Caco-2 (cell line): Measurements from ENCODE around the gene RAB6B. TPM values are rescaled to one million over a fixed set of nuclear protein-coding genes. Genes with fewer than 3 reads are reported as not detected.
A peak's percentile ranks its signal among the peaks of the same experiment; 100 is the strongest.

Experiments
- BruUV-seq: library from RNA; stranded (reverse); fragments of 400-500 nt; replicated peaks from 2 replicates; lab custom pipeline; 2021; lab: Mats Ljungman, UMichigan
- CTCF ChIA-PET: fragments of 300-600 bp; sonication (Branson Sonifier 250); formaldehyde crosslinking; loops from one replicate; lab custom pipeline; 2022; ENCODE audit warnings: antibody characterized with exemption; lab: Charles Lee
- POLR2A ChIA-PET: fragments of 300-600 bp; sonication (Branson Sonifier 250); formaldehyde crosslinking; loops from one replicate; lab custom pipeline; 2022; ENCODE audit warnings: antibody characterized with exemption; lab: Charles Lee
- DNase-seq, 2 experiments: peaks; one replicate each; pipeline versions ENCODE4 v3.0.0 to v3.0.0-alpha.2; 2020 to 2022
- H3K27me3 ChIP-seq: replicated peaks from 2 replicates; pipeline ENCODE4 v1.6.0; 2011; ENCODE audit warnings: low read length; ENCODE audit not compliant: control insufficient read depth, insufficient read depth
- H3K36me3 ChIP-seq: 2 replicates; pipeline ENCODE4 v1.5.1; 2011; ENCODE audit warnings: low read length; ENCODE audit not compliant: control insufficient read depth, insufficient read depth
- H3K4me1 ChIP-seq: fragments of 250-450 bp; sonication (Bioruptor Pico); 2 replicates; pipeline ENCODE4 v1.5.1; 2020; ENCODE audit warnings: mild to moderate bottlenecking
- H3K4me3 ChIP-seq: 2 replicates; pipeline ENCODE4 v1.5.1; 2011; ENCODE audit warnings: low read depth, mild to moderate bottlenecking, control low read depth, low read length
- H3K9me3 ChIP-seq: fragments of 250-450 bp; sonication (Bioruptor Pico); 2 replicates; pipeline ENCODE4 v1.5.1; 2020; ENCODE audit warnings: mild to moderate bottlenecking, moderate library complexity
- H3K27ac Mint-ChIP-seq: one replicate; pipeline ENCODE4 v1.8.0; 2022; ENCODE audit warnings: mixed read lengths; ENCODE audit not compliant: unreplicated experiment
- H3K27me3 Mint-ChIP-seq: one replicate; pipeline ENCODE4 v1.8.0; 2022; ENCODE audit warnings: mixed read lengths; ENCODE audit not compliant: insufficient read depth, unreplicated experiment
- H3K36me3 Mint-ChIP-seq: one replicate; pipeline ENCODE4 v1.8.0; 2022; ENCODE audit warnings: mild to moderate bottlenecking, mixed read lengths; ENCODE audit not compliant: insufficient read depth, unreplicated experiment
- H3K4me1 Mint-ChIP-seq: one replicate; pipeline ENCODE4 v1.8.0; 2022; ENCODE audit warnings: low read depth, mixed read lengths; ENCODE audit not compliant: unreplicated experiment
- H3K4me3 Mint-ChIP-seq: one replicate; pipeline ENCODE4 v1.8.0; 2022; ENCODE audit warnings: mild to moderate bottlenecking, moderate library complexity, mixed read lengths; ENCODE audit not compliant: unreplicated experiment
- H3K9me3 Mint-ChIP-seq: one replicate; pipeline ENCODE4 v1.8.0; 2022; ENCODE audit warnings: mixed read lengths; ENCODE audit not compliant: unreplicated experiment
- intact Hi-C: fragments of 100-400 bp; cut with micrococcal nuclease; formaldehyde crosslinking; loops from one replicate; pipeline ENCODE4 v1.10.0; 2022; ENCODE audit not compliant: unreplicated experiment
- total RNA-seq: library from RNA; stranded (reverse); gene quantifications from 2 replicates; pipeline ENCODE4 v1.2.3, GENCODE V29; 2022
- TF ChIP-seq, protein P1 (sequence below), 2 experiments: fragments of 200-600 bp in 1 of 2; IDR thresholded peaks; 1 replicate in 1 of 2; 2 replicates in 1 of 2; pipeline versions ENCODE4 v1.5.1 to v1.8.0; 2011 to 2022; ENCODE audit warnings: antibody characterized with exemption in 1 of 2, control low read depth in 1 of 2, inconsistent platforms in 1 of 2, low read depth in 1 of 2, low read length in 1 of 2, mild to moderate bottlenecking in 1 of 2, moderate library complexity in 1 of 2; ENCODE audit not compliant: insufficient read depth in 1 of 2, severe bottlenecking in 1 of 2, unreplicated experiment in 1 of 2

Gene RAB6B
- total RNA-seq, 1 experiment from 2014 or later: 3.2 TPM

DNA sequence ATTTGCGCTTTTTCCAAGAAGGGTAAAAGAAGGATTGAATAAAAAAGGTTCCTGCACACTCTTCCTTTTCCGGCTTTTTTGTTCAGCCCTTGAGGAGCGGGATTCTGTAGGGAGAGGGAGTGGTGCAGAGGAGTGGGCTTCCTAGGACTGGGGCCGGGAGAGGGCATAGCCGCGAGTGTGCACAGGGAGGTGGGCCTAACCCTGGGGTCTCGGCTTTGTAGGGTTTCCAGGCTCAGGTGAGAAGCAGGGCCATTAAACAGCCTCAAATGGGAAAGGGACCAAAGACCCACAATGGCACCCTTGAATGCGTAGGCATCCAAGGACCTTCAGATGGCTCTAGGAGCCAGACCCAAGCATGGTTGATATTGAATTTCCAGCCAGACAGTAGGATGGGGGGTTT lies 35.4 kb upstream of the RAB6B start:
- Mint-ChIP-seq H3K27ac (no peak overlapping the region), H3K9me3 (no peaks in the 10 kb centered on the region), H3K4me1 (no peaks in the 10 kb centered on the region), H3K36me3 (no peaks in the 10 kb centered on the region), H3K27me3 (no peaks in the 10 kb centered on the region), H3K4me3 (no peak overlapping the region)
- no peak for DNase-seq
- TF ChIP-seq, protein P1, sequence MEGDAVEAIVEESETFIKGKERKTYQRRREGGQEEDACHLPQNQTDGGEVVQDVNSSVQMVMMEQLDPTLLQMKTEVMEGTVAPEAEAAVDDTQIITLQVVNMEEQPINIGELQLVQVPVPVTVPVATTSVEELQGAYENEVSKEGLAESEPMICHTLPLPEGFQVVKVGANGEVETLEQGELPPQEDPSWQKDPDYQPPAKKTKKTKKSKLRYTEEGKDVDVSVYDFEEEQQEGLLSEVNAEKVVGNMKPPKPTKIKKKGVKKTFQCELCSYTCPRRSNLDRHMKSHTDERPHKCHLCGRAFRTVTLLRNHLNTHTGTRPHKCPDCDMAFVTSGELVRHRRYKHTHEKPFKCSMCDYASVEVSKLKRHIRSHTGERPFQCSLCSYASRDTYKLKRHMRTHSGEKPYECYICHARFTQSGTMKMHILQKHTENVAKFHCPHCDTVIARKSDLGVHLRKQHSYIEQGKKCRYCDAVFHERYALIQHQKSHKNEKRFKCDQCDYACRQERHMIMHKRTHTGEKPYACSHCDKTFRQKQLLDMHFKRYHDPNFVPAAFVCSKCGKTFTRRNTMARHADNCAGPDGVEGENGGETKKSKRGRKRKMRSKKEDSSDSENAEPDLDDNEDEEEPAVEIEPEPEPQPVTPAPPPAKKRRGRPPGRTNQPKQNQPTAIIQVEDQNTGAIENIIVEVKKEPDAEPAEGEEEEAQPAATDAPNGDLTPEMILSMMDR (IDR thresholded peaks at IDR 0.05; ENCODE audit: insufficient read depth in 1 of 2, low read depth in 1 of 2, low read length in 1 of 2, severe bottlenecking in 1 of 2, unreplicated experiment in 1 of 2): no peak
- H3K4me3 ChIP-seq: no peak overlapping the region
- CTCF ChIA-PET: no interaction called here
- POLR2A ChIA-PET: no interaction called here
- no peaks in the 10 kb centered on the region for H3K9me3 ChIP-seq
- H3K4me1 ChIP-seq: no peaks in the 10 kb centered on the region
- intact Hi-C loops: loop anchor here (10.0 kb wide), 2 partner anchors 224 to 254 kb away; no protein-coding TSS in a partner anchor
- BruUV-seq: no TSS peak
- H3K27me3 ChIP-seq: no peaks in the 10 kb centered on the region; the same call in 1 of the 2 replicates
- H3K36me3 ChIP-seq: no peaks in the 10 kb centered on the region

DNA sequence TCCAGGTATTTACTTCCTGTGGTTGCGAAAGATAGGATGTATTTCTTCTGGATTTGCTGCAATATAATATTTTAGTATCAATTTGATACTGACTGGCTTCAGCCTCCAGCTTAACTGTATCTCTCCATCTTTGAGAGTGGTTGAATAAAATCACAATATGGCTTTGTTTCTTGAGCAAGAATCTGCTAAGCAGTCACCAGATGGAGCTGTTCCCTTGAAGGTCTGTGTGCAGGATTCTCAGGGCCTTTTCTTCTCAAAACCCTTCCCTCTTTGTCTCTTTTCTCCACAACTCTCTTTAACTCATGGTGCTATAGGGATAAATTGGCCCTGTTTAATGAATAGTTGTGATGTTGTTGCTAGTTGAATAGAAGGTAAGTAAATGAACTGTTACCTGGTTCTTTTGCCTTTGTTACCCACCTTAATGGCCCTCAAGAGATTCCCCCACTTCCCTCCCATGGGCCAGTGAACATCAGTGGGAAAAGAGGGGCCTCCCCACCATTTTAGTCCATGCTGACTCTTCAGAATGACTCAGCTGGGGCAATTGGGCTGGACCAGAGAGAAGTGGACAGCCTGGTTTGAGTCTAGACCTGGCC lies 34.8 kb upstream of the RAB6B start:
- intact Hi-C loops: loop anchor here (1.0 to 10.0 kb wide), 5 partner anchors 130 to 369 kb away; no protein-coding TSS in a partner anchor
- no TSS peak for BruUV-seq
- Histone ChIP-seq H3K27me3 (no peaks in the 10 kb centered on the region), H3K4me1 (no peaks in the 10 kb centered on the region), H3K4me3 (no peak overlapping the region), H3K9me3 (no peaks in the 10 kb centered on the region), H3K36me3 (no peaks in the 10 kb centered on the region)
- Mint-ChIP-seq H3K4me1 (no peaks in the 10 kb centered on the region), H3K4me3 (no peak overlapping the region), H3K27me3 (no peaks in the 10 kb centered on the region), H3K9me3 (no peaks in the 10 kb centered on the region), H3K27ac (no peak overlapping the region), H3K36me3 (no peaks in the 10 kb centered on the region)
- CTCF ChIA-PET: interaction anchor here (0.6 to 1.7 kb wide), 4 partner anchors 130 to 543 kb away, joined by 3 to 5 read pairs (median 3); no protein-coding TSS in a partner anchor
- TF ChIP-seq, protein P1 (IDR thresholded peaks at IDR 0.05; ENCODE audit: insufficient read depth in 1 of 2, low read depth in 1 of 2, low read length in 1 of 2, severe bottlenecking in 1 of 2, unreplicated experiment in 1 of 2): peak; percentile 64 to 75
- POLR2A ChIA-PET: no interaction called here
- peak in 1 of 2 experiments; percentile 49 for DNase-seq

DNA sequence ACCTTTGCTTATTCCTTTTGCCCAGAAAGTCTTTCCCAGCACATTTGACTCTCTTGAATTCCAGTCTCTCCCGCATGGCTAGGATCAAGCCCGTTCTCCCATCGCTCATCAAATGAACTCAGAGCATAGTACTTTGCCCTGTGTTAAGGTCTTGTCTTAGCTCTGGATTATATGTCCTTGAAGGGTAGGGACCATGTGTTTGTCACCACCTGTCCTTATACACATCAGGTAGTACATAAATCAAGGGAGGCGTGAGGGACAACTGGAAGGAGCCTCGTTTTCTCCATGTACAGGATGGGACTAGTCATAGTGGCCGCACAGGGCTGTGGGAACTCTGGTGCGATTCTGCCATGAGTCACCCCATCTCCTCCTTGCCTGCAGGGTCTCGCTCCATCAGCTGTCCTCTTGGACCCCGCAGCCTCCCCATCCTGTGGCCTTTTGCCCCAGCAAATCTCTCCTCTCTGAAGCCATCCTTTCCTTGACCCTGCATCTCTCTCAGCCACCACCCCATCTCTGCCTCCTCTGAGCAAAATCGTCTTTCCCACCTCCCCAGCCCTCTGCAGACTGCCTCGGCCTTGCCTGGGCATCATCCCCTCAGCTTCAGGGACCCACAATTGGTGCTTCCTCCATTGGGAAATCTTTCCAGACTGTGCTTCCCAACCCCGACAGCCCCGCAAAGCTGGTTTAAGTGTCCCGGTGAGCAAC lies 33.4 kb upstream of the RAB6B start:
- no TSS peak for BruUV-seq
- Mint-ChIP-seq H3K27me3 (no peaks in the 10 kb centered on the region), H3K36me3 (no peaks in the 10 kb centered on the region), H3K4me3 (no peak overlapping the region), H3K27ac (no peak overlapping the region), H3K4me1 (no peaks in the 10 kb centered on the region), H3K9me3 (no peaks in the 10 kb centered on the region)
- no peak overlapping the region for H3K4me3 ChIP-seq
- no peak for DNase-seq
- TF ChIP-seq, protein P1 (IDR thresholded peaks at IDR 0.05; ENCODE audit: insufficient read depth in 1 of 2, low read depth in 1 of 2, low read length in 1 of 2, severe bottlenecking in 1 of 2, unreplicated experiment in 1 of 2): no peak
- ChIA-PET CTCF (interaction anchor here (1.7 kb wide), 1 partner anchor 131 kb away, joined by 5 read pairs; no protein-coding TSS in a partner anchor), POLR2A (no interaction called here)
- H3K36me3 ChIP-seq: no peaks in the 10 kb centered on the region
- no peaks in the 10 kb centered on the region for H3K4me1 ChIP-seq
- H3K9me3 ChIP-seq: no peaks in the 10 kb centered on the region
- intact Hi-C loops: no loop called here
- no peaks in the 10 kb centered on the region for H3K27me3 ChIP-seq
